ENCODE data around the gene MSGN1.

DNA sequence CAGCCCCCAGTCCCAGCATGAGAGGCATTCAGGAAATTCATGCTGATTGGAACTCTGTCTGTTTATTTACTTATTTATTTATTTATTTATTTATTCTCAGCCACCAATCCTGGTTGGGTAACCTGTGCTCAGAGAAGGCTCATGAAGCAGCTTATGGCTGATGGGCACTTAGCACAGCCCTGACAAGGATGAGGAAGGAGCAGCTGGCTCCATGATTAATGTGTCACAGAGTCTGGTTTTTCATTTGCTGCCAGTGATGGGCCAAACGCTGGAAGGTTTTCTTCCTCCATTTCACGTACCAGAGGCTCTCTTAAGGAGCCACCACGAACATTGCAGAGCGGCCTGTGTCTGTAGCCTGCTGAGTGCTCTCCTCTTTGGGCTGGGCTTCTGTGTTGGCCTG, 33.9 kb downstream of the MSGN1 start:
- TF ChIP-seq GATA2 (IDR thresholded peaks at IDR 0.05; ENCODE audit: low read depth, low read length) (no peak), GATA3 (IDR thresholded peaks at IDR 0.05; ENCODE audit: low read depth, low read length) (no peak)

Measured in SH-SY5Y (cell line).